GM18499 (cell line): ENCODE measurements around the gene CACNA2D3.

Source experiments
- ATAC-seq: cut with Tn5 transposase; IDR thresholded peaks from one replicate; pipeline ENCODE4 v1.9.1; 2021; ENCODE audit warnings: moderate number of reproducible peaks; ENCODE audit not compliant: insufficient read depth, unreplicated experiment

Gene CACNA2D3

DNA sequence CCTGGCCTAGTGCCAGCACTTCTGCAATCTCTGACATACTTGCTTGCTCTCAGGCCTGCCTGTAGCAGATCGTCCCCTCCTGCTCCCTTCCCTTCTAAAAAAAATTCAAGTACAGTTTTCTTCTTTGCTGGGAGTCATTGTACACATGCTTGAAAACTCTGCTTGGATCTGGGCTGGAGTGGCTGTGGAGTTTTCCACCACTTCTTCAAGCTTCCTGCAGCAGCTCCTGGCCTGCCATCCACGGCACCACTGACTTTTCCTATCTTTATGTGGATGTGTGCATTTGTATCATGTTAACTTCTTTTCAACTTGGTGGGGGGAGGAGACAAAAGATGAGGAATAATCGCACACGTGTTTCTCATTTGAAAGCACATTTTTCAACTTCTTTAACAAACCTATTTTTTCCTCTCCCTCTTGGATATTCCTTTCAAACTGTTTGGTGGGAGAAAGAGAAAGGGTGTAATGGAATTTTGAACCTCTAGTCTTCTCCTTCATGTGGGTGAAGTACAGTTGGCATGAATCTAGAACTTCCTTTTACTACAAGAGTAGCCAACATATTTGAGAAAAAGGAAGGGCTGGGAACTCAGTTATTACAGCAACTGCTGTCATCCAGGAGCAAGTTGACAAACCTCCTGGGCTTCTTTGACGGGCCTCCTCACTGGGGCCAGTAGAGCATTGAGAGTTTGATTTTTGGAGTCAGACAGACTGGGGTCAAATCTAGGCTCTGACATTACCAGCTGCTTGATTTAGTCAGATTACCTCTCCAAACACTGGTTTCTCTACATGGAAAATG, 866.7 kb downstream of the CACNA2D3 start:
- ATAC-seq: no peak

DNA sequence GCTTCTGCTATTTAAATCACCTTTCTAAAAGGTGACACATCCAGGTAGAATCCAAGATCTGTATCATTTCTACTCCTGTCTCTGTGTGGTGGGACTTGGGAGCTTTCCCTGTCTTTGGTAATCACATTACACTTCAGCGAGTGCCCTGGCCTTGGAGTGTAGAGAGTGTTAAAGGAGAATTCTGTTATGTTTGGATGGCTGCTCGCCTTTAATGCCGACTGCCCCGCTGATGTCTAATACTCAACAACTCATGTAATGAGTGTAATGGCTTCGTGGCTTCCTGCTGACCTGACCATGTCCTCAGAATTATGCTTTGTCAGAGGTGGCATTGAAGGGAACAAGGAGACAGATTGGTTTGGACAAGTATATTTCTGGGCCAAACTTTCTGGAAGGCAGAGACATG, 871.8 kb downstream of the CACNA2D3 start:
- ATAC-seq: no peak

DNA sequence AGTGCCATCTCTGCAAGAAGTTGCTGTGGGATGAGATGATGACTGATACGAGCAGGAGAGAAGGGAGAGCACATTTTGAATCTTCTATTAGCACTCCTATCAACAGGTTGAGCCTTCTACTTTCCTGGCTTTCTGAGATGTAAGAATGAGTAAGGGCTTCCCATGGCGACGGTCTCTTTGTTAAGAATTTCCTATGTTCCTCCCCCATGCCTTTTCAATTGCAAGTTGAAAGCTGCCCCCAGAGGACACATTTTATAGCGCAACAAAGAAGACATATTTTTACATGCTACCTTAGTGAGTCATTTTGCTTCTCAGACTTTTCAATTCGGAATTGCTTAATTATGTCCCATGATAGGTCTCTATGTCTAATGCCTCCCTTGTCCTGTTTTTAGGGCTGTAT, 876.8 kb downstream of the CACNA2D3 start:
- no peak for ATAC-seq

- no peak for ATAC-seq
These were observed 877.5 kb downstream of the CACNA2D3 start for GRCh38 chr3:54999811-55000210.

DNA sequence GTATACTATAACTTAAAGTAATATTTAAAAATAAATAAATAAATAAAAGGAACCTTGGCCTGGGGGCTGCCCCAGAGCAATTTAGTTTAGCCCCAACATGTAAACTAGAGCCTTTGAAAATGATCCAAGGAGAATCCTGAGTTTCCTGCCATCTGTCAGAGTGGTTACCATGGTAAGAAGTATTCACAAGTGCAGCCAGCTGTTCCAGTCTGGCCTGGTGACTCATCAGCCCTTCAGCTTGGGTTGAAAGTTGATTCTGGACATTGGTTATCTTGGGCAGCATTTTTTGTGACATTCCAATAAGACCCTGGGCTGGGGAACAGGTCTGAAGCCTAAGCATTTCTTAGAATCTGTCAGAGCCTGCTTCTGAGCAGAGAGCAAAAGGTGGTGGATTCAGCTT, 878.2 kb downstream of the CACNA2D3 start:
- ATAC-seq: no peak

- no peak for ATAC-seq
These were observed 878.6 kb downstream of the CACNA2D3 start for GRCh38 chr3:55000953-55001352.

- ATAC-seq: no peak
These were observed 880.1 kb downstream of the CACNA2D3 start for GRCh38 chr3:55002416-55002930.

DNA sequence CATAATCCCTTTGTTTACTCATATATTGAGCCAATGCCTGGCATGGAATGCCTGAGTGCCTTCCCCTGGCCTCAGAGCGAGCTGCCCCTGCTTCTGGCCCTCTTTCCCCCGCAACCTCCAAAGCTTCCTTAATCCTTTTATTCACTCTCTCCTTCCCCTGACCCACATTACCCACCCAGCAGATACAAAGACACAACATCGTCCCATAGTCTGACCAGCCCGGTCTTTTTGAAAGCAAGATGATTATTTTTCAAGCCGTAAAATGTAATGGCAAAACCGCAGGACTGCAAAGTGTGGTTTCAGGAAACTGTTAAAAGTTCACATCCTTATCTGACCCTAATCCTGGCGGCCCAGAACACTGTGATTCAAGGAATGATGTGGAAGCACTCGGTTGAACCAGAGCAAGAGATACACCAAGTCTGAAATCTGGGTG, 883.9 kb downstream of the CACNA2D3 start:
- no peak for ATAC-seq

- ATAC-seq: no peak
These were observed 885.6 kb downstream of the CACNA2D3 start for GRCh38 chr3:55007971-55008370.

GRCh38 chr3:55009372-55009771, 887.0 kb downstream of the CACNA2D3 start:
- no peak for ATAC-seq

- no peak for ATAC-seq
These were observed 889.7 kb downstream of the CACNA2D3 start for GRCh38 chr3:55012091-55012490.

GRCh38 chr3:55013145-55013925, 891.0 kb downstream of the CACNA2D3 start:
- no peak for ATAC-seq

GRCh38 chr3:55014081-55014480, 891.7 kb downstream of the CACNA2D3 start:
- ATAC-seq: no peak

DNA sequence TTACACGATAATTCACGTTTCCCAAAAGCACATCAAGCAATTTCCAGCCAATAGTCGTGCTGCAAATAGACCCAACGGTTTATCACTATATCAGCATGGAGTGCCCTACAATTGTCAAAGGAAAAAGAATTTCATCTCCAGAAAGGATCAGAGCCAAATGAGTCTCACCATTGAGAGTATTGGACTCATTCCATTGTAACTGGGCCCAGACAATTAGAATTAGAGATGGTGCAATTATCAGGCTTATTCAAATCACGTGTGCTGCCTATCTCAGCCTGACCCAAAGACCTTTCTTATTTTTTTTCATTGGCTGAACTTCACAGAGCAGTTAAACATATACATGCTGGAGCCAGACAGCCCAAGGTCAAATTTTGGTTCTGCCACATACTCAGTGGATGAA, 892.6 kb downstream of the CACNA2D3 start:
- ATAC-seq: no peak

- ATAC-seq: no peak
These were observed 895.5 kb downstream of the CACNA2D3 start for GRCh38 chr3:55017876-55018275.

DNA sequence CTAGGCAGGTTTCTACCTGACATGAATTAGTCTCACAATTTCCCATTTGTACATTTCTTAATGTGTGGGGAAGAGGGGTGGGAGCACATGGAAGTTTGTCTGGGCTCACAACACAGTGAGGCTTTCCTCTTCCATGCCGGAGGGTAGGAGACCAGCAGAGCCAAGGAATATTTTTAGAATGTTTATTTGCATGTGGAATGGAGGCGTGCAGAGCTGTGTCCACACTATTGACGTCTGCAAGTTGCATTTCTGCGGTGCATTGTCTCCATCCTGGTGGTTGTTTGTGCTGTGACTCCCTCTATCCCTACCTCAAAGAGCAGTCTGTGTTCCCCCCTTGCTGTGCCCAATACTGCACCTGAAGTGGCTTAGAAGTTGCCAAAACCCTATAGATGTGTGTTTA, 908.6 kb downstream of the CACNA2D3 start:
- no peak for ATAC-seq

GRCh38 chr3:55036883-55037577, 914.7 kb downstream of the CACNA2D3 start:
- no peak for ATAC-seq

- no peak for ATAC-seq
These were observed 920.2 kb downstream of the CACNA2D3 start for GRCh38 chr3:55042591-55042990.

DNA sequence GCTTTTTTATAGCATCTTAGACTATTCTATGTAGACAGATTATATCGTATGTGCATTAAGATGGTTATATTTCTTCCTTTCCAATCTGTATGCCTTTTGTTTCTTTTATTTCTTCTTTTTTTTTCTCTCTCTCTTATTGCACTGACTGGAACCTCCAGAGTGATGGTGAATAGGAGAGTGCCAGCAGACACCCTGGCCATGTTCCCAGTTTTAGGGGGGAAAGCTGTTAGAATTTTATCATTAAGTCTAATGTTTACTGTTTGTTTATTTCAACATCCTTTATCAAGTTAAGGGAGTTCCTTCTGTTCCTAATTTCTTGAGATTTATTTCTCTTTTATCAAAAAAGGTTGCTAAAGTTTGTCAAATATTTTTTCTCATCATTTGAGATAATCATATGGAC, 922.1 kb downstream of the CACNA2D3 start:
- ATAC-seq: no peak

GRCh38 chr3:55059027-55059629, 936.8 kb downstream of the CACNA2D3 start:
- ATAC-seq: no peak
